Activated CD8-positive, alpha-beta memory T cell treated with anti-CD3 and anti-CD28 coated beads for 24 hours (primary cell): Measurements from ENCODE around the gene TECRL.

Source experiments
- DNase-seq: peaks from one replicate; pipeline ENCODE4 v3.0.0-alpha.2; 2020

The TECRL gene, protein sequence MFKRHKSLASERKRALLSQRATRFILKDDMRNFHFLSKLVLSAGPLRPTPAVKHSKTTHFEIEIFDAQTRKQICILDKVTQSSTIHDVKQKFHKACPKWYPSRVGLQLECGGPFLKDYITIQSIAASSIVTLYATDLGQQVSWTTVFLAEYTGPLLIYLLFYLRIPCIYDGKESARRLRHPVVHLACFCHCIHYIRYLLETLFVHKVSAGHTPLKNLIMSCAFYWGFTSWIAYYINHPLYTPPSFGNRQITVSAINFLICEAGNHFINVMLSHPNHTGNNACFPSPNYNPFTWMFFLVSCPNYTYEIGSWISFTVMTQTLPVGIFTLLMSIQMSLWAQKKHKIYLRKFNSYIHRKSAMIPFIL

DNA sequence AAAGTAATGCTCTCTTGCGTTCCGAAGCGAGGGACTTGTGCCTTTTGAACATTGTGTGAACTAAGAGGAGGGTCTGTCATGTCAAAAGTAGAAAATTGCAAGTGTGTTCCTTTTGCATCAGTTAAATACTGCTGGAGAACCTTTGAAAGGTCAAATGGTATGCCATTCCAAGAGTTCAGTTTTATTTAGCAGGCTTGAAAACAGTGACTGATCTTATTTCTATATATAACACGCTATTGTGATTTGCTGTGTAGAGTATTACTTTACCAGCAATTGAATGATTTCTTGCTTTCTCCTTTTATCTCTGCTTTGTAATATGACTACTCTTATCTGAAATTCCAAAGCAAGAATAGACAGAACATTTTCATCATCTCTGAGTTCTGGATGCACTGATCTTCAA lies at the start of gene TECRL:
TSS of gene TECRL (minus strand) at position 151 of the 400 bp plus-strand sequence. CDS start at position 52, 99 bp downstream.
- no peak for DNase-seq

DNA sequence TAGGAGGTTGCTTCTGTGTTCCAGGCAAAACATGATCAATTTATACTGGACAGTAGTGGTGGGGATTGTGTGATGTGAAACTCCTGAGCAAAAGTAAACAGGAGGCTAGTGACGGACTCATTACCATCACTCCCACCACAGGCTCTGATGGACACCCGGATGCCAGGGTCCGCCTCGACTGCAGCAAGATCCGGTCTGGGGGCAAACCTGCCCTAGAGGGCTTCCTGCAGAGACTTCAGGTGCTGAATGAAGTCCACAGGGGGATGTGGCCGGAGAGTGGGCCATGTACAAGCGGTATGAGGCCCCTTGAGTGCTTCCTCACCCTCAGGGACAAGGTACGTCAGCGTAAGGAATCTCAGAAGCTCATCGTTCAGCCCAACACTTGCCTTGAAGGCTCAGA lies 23.4 kb upstream of the TECRL start:
- no peak for DNase-seq

DNA sequence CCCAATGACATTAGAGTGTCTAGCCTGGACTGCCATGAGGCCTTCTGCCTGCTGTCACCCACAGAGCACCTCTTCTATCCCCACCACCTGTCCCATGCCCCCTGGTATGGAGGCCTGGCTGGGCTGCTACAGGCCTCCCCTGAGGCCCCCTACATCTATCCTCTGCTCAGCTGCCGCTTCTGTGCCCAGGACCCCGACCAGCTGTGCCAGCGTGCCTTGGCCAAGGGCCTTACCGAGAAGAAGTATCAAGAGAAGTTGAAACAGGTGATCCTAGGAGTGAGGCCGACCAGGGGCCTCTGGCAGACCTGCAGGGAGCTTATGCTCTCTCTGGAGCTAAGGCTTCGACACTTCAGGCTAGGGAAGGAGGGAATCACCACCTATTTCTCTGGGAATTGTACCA lies 21.7 kb upstream of the TECRL start:
- DNase-seq = no peak

DNA sequence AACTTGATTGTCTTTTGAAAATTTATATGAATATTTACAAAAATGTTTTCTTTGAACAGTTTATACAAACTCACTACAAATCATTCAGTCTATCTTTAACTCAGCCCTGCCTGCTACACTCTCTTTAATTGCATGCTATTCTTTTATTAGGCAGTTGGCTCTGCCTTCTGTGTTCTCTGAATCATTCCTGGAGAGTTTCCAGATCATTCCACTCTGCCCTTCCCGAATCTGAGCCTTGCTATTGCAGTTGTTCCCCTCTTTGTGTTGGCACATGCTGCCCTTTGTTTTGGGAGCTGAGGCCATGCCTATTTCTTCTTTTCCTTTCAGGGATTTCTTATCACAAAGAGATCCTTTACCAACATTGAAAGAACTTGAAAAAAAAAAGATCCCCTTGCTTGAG lies 8.7 kb upstream of the TECRL start:
- no peak for DNase-seq

DNA sequence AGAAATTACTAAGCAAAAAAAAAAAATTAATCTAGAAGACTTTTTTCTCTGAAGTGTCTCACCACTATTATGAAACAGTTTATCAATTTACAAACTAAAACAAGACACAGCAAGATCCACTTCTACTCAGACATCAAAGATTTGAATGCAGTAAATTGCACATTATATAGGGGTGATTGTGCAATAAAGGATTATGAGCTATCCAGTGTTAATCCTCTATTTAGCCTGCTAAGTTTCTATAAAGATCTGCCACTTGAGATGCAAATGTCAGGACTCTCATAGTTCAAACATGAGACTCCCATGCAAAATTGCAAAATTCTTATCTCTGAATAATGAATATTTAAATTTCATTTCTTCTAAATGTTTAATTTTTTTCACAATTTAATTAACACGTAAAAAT lies 2.2 kb downstream of the TECRL start:
- DNase-seq = no peak

DNA sequence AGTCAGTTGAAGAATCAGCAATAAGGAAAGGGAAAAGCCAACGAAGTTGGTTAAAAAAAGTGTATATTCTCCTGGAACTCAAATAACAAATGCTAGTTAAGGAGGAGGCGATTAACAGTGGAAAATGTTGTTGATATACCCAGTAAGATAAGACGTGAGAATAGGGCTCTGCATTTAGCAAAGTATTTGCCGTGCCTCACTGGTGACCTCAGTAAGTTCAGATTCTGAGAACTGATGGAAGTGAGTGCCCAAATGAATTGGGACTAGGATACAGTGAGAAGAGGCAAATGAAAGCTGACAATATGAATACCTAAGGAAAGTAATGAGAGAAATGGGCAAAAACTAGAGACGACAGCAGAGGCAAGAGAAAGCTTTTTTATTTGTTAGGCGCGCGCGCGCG lies 3.5 kb downstream of the TECRL start:
- DNase-seq = no peak

DNA sequence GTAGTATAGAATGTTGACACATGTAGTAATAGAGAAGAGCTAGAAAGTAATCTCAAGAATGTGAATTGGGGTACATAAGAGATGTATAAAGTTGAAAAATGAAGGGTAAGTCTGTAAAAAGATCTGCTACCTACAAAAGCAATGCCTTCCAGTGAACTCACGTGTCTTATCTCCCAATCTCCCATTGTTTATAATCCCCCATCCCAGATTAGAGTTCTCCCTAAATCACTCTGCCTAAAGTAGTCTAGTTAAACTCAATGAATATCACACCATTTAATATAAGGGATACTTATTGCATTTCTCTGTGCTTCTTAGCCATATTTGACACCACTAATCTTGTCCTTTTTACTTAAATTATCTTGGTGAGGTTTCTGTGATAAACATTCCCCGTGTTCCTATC lies 6.6 kb downstream of the TECRL start:
- DNase-seq = no peak

DNA sequence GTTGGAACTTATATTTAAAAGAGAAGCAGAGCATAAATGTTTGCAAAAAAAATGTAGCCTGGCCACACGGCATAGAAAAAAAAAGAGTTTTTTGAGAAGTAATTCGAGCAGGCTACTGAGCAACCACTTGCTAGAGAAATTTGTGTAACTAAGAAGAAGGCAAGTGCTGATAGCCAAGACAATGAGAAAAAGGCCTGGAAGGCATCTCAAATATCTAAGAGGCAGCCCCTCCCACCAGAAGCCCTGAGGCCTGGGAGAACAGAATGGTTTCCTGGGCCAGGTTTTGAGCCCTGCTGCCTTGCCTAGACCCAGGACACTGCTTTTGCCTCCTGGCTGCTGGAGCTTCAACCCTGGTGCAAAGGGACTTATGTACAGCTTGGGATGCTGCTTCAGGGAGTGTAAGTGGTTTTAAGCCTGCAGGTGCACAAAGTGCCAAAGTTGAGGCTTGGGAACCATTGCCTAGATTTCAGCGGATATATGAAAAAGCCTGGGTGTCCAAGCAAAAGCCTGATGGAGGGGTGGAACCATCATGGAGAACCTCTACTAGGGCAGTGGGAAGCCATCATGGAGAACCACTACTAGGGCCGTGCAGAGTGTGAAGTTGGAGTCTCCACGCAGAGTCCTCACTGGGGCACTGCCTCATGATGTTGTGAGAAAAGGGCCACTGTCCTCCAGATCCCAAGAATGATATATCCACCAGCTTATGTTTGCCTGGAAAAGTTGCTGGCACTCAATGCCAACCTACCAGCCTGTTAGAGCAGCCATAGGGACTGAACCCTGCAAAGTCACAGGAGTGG lies 9.7 kb downstream of the TECRL start:
- DNase-seq = no peak

DNA sequence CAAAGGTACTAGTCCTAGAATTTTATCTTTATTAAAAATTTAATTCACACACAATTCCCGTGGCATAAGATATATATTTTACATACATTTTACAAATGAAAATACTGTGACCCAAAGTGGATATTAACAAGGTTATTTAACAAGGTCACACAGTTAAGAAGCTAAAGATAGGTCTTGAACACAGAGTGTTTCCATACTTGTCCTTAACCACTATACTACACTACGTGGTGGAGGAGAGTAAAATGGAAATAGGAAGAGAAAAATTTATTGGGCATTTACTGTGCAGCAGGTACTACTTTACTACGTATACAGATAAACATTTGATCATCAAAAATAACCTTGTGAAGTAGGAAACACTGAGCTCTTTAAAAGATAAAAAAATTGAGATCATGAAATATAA lies 14.8 kb downstream of the TECRL start:
- no peak for DNase-seq

DNA sequence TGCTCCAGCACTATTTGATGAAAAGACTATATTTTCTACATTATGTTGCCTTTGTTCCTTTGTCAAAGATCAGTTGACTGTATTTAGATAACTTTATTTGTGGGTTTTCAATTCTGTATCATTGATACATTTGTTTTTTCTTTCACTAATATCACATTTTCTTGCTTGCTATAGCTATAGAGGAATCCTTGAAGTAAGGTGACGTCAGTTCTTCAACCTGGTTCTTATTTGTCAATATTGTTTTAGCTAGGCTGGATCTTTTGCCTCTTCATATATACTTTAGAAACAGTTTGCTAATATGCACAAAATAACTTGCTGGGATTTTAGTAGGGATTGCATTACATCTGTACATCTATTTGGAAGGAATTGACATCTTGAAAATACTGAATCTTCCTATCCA lies 21.0 kb downstream of the TECRL start:
- DNase-seq = no peak

DNA sequence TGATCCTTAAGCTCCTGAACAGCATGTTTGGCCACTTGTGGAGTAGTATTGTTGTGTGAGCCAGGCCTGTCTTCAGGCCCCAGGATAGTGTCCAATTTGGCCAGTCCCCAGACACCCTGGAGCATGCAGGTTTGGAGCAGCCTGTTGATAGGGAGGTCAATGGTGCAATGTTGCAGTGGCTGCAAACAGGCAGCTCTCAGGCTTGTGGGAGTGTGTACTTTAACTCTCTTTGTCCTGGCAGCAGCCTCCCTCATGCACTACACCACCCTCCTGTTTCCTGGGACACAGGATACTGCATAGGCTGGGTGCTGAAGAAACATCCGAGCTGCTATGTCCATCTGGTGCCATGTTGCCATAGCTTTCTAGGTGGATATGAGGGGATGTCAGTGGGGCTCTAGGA lies 24.0 kb downstream of the TECRL start:
- DNase-seq = no peak

DNA sequence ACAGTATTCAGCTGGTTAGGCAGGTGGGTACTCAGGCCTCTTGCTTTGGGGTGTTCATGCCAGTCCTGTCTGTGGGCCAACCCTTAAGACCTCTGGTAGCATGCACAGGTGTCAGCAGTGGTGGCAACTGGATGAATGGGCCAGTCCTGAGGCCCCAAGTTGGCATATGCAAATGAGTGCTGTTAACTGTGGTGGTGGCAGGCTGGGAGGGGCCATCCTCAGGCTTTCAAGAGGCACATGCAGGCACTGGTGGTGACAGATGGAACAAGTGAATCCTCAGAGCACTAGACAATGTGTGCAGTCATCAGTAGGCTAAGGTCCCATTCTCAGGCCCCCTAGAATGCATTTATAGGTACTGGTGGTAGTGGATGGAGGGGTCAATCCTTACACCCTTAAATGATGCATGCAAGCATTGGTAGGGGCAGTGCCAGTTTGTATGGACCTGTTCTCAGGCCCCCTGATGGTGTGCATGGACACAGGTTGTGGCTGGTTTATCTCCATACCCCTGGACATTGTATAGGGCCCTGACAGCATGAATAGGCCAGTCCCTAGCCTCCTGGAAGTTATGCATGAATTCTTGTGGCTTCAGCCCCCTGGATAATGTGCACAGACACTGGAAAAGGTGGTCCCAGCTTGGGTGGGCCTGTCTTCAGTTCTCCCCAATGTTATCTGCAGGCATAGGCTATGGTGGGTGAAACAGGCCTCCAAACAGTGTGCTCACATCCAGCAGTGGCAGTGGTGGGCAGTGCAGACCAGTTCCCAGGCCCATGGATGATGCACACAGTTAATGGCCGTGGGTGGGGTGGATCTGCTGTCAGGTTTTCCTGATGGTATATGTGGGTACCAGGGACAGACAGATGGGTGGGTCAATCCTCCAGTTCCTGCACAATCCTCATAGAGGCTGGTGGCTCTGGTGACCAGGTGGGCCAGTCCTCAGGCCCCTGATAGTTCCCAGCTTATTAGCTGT lies 24.7 kb downstream of the TECRL start:
- no peak for DNase-seq

DNA sequence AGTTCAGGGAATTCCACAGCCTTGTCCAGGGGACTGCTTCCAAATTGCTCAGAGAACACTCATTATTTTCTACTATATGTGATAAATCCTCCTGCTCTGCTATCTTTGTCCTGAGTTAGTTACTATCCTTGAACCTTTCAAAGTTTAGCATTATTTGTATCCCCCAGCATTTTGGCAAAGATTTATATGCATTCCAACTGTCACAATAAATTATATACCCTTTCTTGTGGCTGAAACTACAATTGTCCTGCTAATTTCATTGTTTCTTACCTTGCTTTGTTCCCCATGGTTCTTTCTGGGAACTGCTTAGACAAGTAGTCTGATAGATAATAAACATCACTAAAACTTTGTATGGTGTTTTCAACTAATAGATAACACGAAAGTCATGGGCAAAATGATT lies 40.5 kb downstream of the TECRL start:
- DNase-seq = no peak

DNA sequence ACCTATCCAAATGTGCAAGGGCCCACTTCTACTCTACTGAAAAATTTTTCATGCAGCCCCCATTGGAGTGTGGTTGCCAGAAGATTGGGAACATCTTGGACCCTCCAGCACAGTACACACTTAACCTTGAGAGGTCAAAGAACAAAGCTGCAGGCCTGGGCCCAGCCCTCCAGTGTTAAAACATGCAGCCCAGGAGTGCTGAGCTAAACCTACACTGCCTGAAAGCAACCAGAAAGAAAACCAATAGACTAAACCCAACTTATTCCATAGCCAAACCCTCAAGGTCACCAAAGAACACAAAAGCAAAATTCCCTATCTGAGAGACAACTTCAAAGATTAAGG lies 47.9 kb downstream of the TECRL start:
- no peak for DNase-seq

DNA sequence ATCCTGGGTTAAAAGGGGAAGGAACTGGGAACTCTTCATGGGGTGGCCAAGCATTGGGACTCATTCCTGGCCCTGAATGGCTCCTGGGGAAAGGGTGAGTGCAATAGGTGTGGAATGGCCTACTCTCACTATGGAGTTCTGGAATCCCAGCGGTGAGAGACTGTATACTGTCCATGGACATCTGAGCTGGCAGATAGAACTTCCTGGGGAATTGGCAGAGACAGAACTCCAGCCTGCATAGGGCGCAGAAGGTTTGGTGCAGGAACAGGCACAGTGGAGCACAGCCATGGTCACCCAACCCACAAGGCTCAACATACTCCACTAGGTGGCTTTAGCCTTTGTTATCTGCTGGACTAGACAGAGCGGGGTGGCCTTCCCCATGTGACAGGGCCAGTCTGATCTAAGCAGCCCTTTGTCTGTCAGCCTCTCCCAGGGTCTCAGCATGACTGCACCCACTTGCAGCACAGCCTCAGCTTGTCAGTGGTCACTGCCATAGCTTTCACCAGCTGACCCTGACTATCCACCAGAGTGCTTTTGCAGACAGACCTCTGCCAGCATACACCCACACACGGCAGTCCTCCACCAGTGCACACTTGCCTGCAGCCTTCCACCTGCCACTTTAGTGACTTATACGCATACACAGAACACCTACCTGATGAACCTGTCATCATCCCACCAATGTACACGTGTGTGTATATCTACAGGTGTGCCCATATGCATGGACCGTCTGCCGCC lies 48.4 kb downstream of the TECRL start:
- DNase-seq = no peak

DNA sequence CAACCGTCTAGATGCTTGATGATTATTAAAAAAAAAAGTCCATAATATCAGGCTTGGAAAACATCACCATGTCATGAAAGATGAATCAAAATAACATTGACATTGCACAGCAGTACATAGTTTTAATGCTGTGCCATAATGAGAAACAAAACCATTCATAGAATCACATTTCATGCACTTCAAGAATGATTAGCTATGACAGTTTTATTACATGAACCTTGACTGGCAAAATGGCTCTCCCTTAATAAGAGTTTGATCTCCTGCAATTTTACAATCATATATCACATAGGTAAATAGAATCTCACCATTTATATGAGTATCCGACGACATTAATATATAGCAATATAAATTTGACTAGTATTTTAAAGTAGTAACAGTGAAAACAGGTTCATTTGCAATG lies 49.8 kb downstream of the TECRL start:
- DNase-seq = no peak

DNA sequence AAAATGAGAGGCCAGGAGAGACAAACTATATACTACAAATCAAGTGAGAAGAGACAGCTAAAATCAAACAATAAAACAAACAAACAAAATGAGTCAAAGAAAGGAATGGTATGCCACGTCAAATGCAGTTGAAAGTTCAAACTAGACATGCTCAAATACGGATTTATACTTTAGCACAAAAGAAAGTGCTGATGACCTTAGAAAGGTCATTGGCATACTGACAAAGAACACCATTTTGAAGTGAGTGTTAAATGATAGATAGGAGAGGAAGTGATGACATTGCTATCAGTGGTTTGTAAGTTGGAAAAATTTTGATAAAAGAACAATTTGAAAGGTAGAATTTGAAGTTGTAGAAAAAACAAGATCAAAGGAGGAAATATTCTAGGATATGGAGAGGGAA lies 55.3 kb downstream of the TECRL start:
- no peak for DNase-seq

DNA sequence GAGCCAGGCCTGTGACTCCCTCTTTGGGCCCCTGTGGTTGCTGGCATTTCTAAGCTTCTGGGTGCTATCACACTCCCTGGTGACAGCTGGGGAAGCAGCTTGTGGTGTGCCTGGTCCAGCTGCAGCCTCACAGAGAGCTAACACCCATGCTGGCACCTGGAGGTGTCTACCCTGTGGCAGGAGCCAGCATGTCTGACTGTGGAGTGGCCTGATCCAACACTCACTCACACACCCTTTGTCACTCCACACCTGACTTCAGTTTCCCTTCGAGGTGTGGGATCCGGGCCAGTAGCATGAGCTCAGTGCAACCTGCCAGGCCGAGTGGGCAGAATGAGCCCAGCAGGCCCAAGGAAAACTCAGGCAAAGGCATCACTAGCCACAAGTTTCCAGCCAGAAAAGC lies 67.5 kb downstream of the TECRL start:
- no peak for DNase-seq

DNA sequence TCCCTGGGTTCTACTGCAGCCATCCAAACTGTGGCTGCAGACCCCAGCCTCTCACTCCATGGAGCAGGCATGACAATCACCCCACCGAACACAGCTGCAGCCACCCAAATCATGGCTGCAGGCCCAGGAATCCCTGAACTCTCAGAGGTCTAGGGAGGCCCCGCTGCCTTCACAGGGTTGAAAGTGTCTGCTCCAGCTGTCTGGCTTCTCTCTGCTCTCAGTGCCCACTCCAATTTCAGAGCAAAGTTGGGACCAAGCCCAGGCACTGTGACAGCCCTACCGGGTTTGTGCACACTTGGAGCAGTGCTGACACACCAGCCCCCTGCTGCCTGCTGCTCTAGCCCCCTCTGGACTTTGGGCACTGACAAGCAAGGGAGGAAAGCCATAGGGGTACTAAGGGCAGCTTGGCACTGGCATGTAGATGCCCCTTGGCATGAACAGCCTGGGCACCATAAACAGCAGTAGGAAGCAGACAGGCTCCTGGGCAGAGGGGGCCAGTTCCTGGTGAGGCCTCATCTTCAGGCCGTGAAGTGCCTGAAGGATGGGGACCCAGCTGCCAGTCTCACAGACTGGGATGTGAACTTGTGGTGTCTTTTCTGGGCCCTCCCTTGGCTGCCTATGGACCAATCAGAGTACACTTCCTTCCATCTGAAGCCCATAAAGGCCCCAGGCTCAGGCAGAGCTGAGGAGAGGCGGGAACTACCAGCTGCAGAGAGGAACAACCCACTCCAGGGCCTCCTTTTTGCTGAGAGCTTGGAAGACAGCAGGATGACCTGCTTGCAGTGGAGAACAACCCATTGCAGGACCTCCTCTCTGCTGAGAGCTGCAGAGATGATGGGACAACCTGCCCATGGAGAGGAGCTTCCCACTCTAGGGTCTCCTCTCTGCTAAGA lies 68.8 kb downstream of the TECRL start:
- no peak for DNase-seq

DNA sequence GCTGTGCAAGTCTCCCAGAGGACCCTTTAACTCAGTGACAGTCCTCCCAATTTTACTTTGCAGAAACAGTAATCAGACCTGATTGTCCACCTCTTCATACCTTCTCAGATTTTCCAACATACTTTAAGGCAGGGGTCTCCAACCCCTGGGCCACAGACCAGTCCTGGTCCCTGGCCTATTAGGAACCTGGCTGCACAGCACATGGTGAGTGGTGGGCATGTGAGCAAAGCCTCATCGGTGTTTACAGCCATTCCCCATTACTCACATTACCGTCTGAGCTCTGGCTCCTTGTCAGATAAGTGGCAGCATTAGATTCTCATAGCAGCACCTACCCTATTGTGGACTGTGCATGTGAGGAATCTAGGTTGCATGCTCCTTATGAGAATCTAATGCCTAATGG lies 74.3 kb downstream of the TECRL start:
- no peak for DNase-seq

DNA sequence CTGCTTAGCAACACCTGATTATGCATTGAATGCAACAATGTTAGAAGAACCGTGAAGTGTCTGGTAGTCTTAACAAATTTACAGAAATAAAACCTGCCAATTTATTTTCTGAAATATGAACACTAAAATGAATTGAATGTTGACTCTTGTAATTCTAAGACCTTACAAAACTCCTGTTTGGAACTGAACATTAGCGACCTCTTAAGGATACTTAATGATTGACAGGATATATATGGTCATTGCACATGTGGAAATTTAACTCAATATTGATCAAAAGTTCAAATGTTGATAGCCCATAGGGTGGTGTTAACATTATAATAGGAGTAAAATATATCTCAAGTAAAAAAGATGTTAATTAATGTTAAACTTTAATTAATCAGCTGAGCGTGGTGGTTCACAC lies 79.1 kb downstream of the TECRL start:
- no peak for DNase-seq

DNA sequence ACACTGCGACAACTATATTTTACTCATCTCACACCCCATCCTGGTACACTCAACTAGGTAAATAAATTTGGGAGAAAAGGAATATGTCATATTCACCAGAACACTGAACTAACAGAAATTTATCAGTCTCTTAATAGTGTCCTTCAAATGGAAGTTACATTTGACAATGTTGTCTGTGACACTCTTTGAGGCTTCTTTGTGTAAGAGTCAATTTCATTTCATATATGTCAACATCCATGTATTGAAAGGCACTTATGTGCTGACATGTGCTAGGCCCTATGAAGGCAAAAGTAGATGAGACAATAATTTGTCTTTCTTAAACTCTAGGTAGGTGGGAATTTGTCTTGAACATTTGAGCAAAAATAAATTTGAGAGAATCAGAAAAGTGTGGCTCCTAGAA lies 82.0 kb downstream of the TECRL start:
- no peak for DNase-seq
